OCI-M2 (cell line): Measurements from ENCODE around the gene ECSCR.
"Not testable (repeated sequence)": the region's sequence is repeated elsewhere in the genome, so short reads cannot be mapped to it uniquely, and the experiment has no call there.

ENCODE experiments used
- DNase-seq: peaks from one replicate; lab custom pipeline; 2025; ENCODE audit not compliant: unreplicated experiment; lab: John Stamatoyannopoulos, UW

Gene ECSCR

GRCh38 chr5:139446956-139447779 is 15.4 kb downstream of the ECSCR start:
- DNase-seq: no peak

GRCh38 chr5:139445325-139446170 is 17.0 kb downstream of the ECSCR start:
- no peak for DNase-seq

- DNase-seq: no peak
Measured at GRCh38 chr5:139443831-139444453, 18.6 kb downstream of the ECSCR start.

GRCh38 chr5:139440416-139440815 is 22.1 kb downstream of the ECSCR start:
- DNase-seq: not testable (repeated sequence)

GRCh38 chr5:139439013-139439903 is 23.3 kb downstream of the ECSCR start, which contains the start of gene DNAJC18:
DNAJC18 (minus strand) TSS chr5:139439525; CDS start chr5:139439445, 80 bp downstream.
- DNase-seq: peak; percentile 8

- no peak for DNase-seq
Measured at GRCh38 chr5:139438707-139439012, 23.9 kb downstream of the ECSCR start.

GRCh38 chr5:139435676-139436075 is 26.9 kb downstream of the ECSCR start:
- no peak for DNase-seq

GRCh38 chr5:139431706-139432105 is 30.8 kb downstream of the ECSCR start:
- DNase-seq: no peak

GRCh38 chr5:139430015-139430414 is 32.5 kb downstream of the ECSCR start:
- no peak for DNase-seq

GRCh38 chr5:139426203-139426885 is 36.2 kb downstream of the ECSCR start:
- no peak for DNase-seq

GRCh38 chr5:139425497-139425896 is 37.0 kb downstream of the ECSCR start:
- no peak for DNase-seq

GRCh38 chr5:139422307-139422893 is 40.1 kb downstream of the ECSCR start:
- peak; percentile 35 for DNase-seq

- no peak for DNase-seq
Measured at GRCh38 chr5:139419226-139420192, 43.0 kb downstream of the ECSCR start.

GRCh38 chr5:139418793-139419192 is 43.8 kb downstream of the ECSCR start:
- no peak for DNase-seq

GRCh38 chr5:139417214-139417613 is 45.3 kb downstream of the ECSCR start:
- no peak for DNase-seq

GRCh38 chr5:139416651-139417050 is 45.9 kb downstream of the ECSCR start:
- DNase-seq: no peak

GRCh38 chr5:139415869-139416268 is 46.7 kb downstream of the ECSCR start:
- DNase-seq: no peak

GRCh38 chr5:139415221-139415861 is 47.2 kb downstream of the ECSCR start:
- no peak for DNase-seq
